Liver (tissue), 9 donors: ENCODE measurements around the gene CBFA2T3. TPM values are rescaled to one million over a fixed set of nuclear protein-coding genes. Genes with fewer than 3 reads are reported as not detected.

ENCODE experiments used
- DNase-seq: peaks from one replicate; pipeline ENCODE4 v3.0.0-alpha.2; 2017; ENCODE audit warnings: low spot score
- H3K27ac ChIP-seq, 2 donors: one replicate each; pipeline ENCODE4 v1.7.0; 2013; ENCODE audit warnings: inconsistent platforms in 2 of 2, low read length in 2 of 2, control low read depth in 1 of 2, low read depth in 1 of 2, mild to moderate bottlenecking in 1 of 2
- H3K27me3 ChIP-seq, 4 donors: one replicate each; pipeline versions ENCODE4 v1.6.1 to v1.7.0; 2013; ENCODE audit warnings: low read length in 3 of 4, inconsistent platforms in 1 of 4, mild to moderate bottlenecking in 1 of 4, moderate library complexity in 1 of 4; ENCODE audit not compliant: control insufficient read depth in 4 of 4, insufficient read depth in 4 of 4
- H3K36me3 ChIP-seq, 4 donors: one replicate each; pipeline versions ENCODE4 v1.6.1 to v1.7.0; 2013; ENCODE audit warnings: low read length in 3 of 4, mild to moderate bottlenecking in 3 of 4, low read depth in 1 of 4, moderate library complexity in 1 of 4; ENCODE audit not compliant: control insufficient read depth in 4 of 4, insufficient read depth in 3 of 4
- H3K4me1 ChIP-seq, 4 donors: one replicate each; pipeline versions ENCODE4 v1.6.1 to v1.7.0; 2013; ENCODE audit warnings: low read length in 3 of 4, mild to moderate bottlenecking in 3 of 4, moderate library complexity in 1 of 4; ENCODE audit not compliant: control insufficient read depth in 4 of 4, insufficient read depth in 4 of 4
- H3K4me3 ChIP-seq, 3 donors: one replicate each; pipeline versions ENCODE4 v1.6.1 to v1.7.0; 2013; ENCODE audit warnings: low read length in 3 of 3, control low read depth in 1 of 3, low read depth in 1 of 3, mild to moderate bottlenecking in 1 of 3
- H3K9ac ChIP-seq, 2 donors: one replicate each; pipeline ENCODE4 v1.7.0; 2013; ENCODE audit warnings: low read length in 2 of 2, mild to moderate bottlenecking in 2 of 2, moderate library complexity in 2 of 2, control low read depth in 1 of 2, low read depth in 1 of 2
- H3K9me3 ChIP-seq, 4 donors: one replicate each; pipeline versions ENCODE4 v1.6.1 to v1.7.0; 2013; ENCODE audit warnings: low read length in 3 of 4; ENCODE audit not compliant: control insufficient read depth in 4 of 4
- EGR1 ChIP-seq, 2 donors: IDR thresholded peaks; 2 replicates each; pipeline ENCODE4 v1.6.1; 2016 to 2018; ENCODE audit warnings: antibody characterized with exemption in 2 of 2, low read depth in 2 of 2
- FOXA1 ChIP-seq: IDR thresholded peaks from 2 replicates; pipeline ENCODE4 v1.6.1; 2016; ENCODE audit warnings: antibody characterized with exemption
- FOXA2 ChIP-seq: IDR thresholded peaks from 2 replicates; pipeline ENCODE4 v1.6.1; 2016; ENCODE audit warnings: antibody characterized with exemption
- GABPA ChIP-seq, 2 donors: IDR thresholded peaks in 1 of 2; conservative IDR thresholded peaks in 1 of 2; 2 replicates each; pipeline ENCODE4 v1.6.1; 2016; ENCODE audit warnings: antibody characterized with exemption in 2 of 2, mild to moderate bottlenecking in 1 of 2, moderate library complexity in 1 of 2
- HNF4A ChIP-seq, 2 donors: conservative IDR thresholded peaks; 2 replicates each; pipeline ENCODE4 v1.6.1; 2016; ENCODE audit warnings: antibody characterized with exemption in 2 of 2, mild to moderate bottlenecking in 2 of 2
- HNF4G ChIP-seq: IDR thresholded peaks from 2 replicates; pipeline ENCODE4 v1.6.1; 2016; ENCODE audit warnings: antibody characterized with exemption
- JUND ChIP-seq, 2 donors: IDR thresholded peaks; 2 replicates each; pipeline ENCODE4 v1.6.1; 2016; ENCODE audit warnings: antibody characterized with exemption in 2 of 2
- NR2F2 ChIP-seq: IDR thresholded peaks from 2 replicates; pipeline ENCODE4 v1.6.1; 2016; ENCODE audit warnings: antibody characterized with exemption
- RAD21 ChIP-seq, 2 donors: IDR thresholded peaks; 2 replicates each; pipeline ENCODE4 v1.6.1; 2016; ENCODE audit warnings: antibody characterized with exemption in 2 of 2, mild to moderate bottlenecking in 2 of 2
- RXRA ChIP-seq, 2 donors: IDR thresholded peaks; 2 replicates each; pipeline ENCODE4 v1.6.1; 2017 to 2018; ENCODE audit warnings: antibody characterized with exemption in 2 of 2, mild to moderate bottlenecking in 1 of 2
- SP1 ChIP-seq: IDR thresholded peaks from 2 replicates; pipeline ENCODE4 v1.6.1; 2018; ENCODE audit warnings: antibody characterized with exemption, mild to moderate bottlenecking
- TAF1 ChIP-seq: conservative IDR thresholded peaks from 2 replicates; pipeline ENCODE4 v1.6.1; 2016; ENCODE audit warnings: antibody characterized with exemption, mild to moderate bottlenecking
- YY1 ChIP-seq: IDR thresholded peaks from 2 replicates; pipeline ENCODE4 v1.6.1; 2016; ENCODE audit warnings: antibody characterized with exemption, mild to moderate bottlenecking
- WGBS: extraction: QIAGEN DNeasy Blood & Tissue Kit; methylation state at CpG from one replicate; pipeline ENCODE4 v1.1.7; 2013; 5-methylcytosine and 5-hydroxymethylcytosine counted together
- polyA plus RNA-seq, 2 donors: library from polyadenylated mRNA; stranded (reverse) in 1 of 2; unstranded in 1 of 2; fragments of 200-250 nt in 1 of 2; fragments of >200 nt in 1 of 2; fragmentation: Nextera tagmentation in 1 of 2; extraction: Ambion mirVana in 1 of 2; gene quantifications; one replicate each; pipeline versions ENCODE4 v1.2.1 to v1.2.3, GENCODE V29; 2013 to 2015
- total RNA-seq, 2 donors: library from RNA; depleted of rRNA; stranded (reverse); fragments of >200 nt; gene quantifications; one replicate each; pipeline ENCODE4 v1.2.3, GENCODE V29; 2014
- TF ChIP-seq, protein P1 (sequence below): IDR thresholded peaks from 2 replicates; pipeline ENCODE4 v1.6.1; 2016; ENCODE audit warnings: antibody characterized with exemption
- TF ChIP-seq, protein P2 (sequence below): IDR thresholded peaks from 2 replicates; pipeline ENCODE4 v1.6.1; 2016; ENCODE audit warnings: antibody characterized with exemption
- TF ChIP-seq, protein P3 (sequence below): fragments of 150-350 bp; IDR thresholded peaks from 2 replicates; pipeline ENCODE4 v1.5.1; 2017; ENCODE audit warnings: improper control_type of control experiment, low read depth, low read length; ENCODE audit not compliant: missing input control
- TF ChIP-seq, protein P4 (sequence below): IDR thresholded peaks from 2 replicates; pipeline ENCODE4 v1.6.1; 2016; ENCODE audit warnings: antibody characterized with exemption, mild to moderate bottlenecking
- TF ChIP-seq, protein P5 (sequence below): IDR thresholded peaks from 2 replicates; pipeline ENCODE4 v1.6.1; 2016; ENCODE audit warnings: antibody characterized with exemption
- donor health status: healthy.
- donor health status: healthy.
- donor health status: healthy.
- donor health status: healthy.
- donor health status: healthy.

CBFA2T3 gene
- total and polyA plus RNA-seq, 4 donors, result 1.4 to 4.5 (median 3.1) TPM

DNA sequence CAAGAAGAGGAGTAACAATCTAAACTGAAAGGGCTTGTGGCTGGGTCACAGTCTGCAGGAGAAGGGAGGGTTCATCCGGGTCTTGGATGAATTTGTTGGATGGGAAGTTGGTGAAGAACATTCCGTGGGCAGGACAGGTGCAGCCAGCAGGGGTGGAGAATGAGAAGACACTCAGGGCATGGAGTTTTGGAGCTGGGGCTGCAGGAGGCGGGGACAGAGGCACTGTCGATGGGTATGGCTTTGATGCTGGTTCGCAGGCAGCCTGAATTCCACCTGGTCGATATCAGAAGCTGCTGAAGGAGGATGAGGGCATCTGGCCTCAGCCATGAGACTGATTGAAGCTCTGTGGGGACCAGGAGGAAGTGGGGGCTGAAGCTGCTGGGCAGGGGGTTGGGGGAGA, 36.1 kb upstream of the CBFA2T3 start:
- H3K27me3 ChIP-seq, result no peaks in the 10 kb centered on the region
- no peak overlapping the region for H3K9ac ChIP-seq
- TF ChIP-seq, protein P1, sequence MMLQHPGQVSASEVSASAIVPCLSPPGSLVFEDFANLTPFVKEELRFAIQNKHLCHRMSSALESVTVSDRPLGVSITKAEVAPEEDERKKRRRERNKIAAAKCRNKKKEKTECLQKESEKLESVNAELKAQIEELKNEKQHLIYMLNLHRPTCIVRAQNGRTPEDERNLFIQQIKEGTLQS, result no peak
- TF ChIP-seq FOXA2 (no peak), RXRA (IDR thresholded peaks at IDR 0.05) (no peak), NR2F2 (no peak), SP1 (no peak), JUND (IDR thresholded peaks at IDR 0.05) (no peak), TAF1 (no peak), YY1 (no peak), EGR1 (IDR thresholded peaks at IDR 0.05; ENCODE audit: low read depth in 2 of 2) (no peak), HNF4G (no peak), GABPA (IDR thresholded peaks at IDR 0.05 in 1 of 2, conservative IDR thresholded peaks at IDR 0.05 in 1 of 2) (no peak), RAD21 (IDR thresholded peaks at IDR 0.05) (no peak), HNF4A (conservative IDR thresholded peaks at IDR 0.05) (no peak)
- TF ChIP-seq, protein P2, sequence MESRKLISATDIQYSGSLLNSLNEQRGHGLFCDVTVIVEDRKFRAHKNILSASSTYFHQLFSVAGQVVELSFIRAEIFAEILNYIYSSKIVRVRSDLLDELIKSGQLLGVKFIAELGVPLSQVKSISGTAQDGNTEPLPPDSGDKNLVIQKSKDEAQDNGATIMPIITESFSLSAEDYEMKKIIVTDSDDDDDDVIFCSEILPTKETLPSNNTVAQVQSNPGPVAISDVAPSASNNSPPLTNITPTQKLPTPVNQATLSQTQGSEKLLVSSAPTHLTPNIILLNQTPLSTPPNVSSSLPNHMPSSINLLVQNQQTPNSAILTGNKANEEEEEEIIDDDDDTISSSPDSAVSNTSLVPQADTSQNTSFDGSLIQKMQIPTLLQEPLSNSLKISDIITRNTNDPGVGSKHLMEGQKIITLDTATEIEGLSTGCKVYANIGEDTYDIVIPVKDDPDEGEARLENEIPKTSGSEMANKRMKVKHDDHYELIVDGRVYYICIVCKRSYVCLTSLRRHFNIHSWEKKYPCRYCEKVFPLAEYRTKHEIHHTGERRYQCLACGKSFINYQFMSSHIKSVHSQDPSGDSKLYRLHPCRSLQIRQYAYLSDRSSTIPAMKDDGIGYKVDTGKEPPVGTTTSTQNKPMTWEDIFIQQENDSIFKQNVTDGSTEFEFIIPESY, result no peak
- TF ChIP-seq, protein P3, sequence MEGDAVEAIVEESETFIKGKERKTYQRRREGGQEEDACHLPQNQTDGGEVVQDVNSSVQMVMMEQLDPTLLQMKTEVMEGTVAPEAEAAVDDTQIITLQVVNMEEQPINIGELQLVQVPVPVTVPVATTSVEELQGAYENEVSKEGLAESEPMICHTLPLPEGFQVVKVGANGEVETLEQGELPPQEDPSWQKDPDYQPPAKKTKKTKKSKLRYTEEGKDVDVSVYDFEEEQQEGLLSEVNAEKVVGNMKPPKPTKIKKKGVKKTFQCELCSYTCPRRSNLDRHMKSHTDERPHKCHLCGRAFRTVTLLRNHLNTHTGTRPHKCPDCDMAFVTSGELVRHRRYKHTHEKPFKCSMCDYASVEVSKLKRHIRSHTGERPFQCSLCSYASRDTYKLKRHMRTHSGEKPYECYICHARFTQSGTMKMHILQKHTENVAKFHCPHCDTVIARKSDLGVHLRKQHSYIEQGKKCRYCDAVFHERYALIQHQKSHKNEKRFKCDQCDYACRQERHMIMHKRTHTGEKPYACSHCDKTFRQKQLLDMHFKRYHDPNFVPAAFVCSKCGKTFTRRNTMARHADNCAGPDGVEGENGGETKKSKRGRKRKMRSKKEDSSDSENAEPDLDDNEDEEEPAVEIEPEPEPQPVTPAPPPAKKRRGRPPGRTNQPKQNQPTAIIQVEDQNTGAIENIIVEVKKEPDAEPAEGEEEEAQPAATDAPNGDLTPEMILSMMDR, result no peak
- TF ChIP-seq, protein P4, sequence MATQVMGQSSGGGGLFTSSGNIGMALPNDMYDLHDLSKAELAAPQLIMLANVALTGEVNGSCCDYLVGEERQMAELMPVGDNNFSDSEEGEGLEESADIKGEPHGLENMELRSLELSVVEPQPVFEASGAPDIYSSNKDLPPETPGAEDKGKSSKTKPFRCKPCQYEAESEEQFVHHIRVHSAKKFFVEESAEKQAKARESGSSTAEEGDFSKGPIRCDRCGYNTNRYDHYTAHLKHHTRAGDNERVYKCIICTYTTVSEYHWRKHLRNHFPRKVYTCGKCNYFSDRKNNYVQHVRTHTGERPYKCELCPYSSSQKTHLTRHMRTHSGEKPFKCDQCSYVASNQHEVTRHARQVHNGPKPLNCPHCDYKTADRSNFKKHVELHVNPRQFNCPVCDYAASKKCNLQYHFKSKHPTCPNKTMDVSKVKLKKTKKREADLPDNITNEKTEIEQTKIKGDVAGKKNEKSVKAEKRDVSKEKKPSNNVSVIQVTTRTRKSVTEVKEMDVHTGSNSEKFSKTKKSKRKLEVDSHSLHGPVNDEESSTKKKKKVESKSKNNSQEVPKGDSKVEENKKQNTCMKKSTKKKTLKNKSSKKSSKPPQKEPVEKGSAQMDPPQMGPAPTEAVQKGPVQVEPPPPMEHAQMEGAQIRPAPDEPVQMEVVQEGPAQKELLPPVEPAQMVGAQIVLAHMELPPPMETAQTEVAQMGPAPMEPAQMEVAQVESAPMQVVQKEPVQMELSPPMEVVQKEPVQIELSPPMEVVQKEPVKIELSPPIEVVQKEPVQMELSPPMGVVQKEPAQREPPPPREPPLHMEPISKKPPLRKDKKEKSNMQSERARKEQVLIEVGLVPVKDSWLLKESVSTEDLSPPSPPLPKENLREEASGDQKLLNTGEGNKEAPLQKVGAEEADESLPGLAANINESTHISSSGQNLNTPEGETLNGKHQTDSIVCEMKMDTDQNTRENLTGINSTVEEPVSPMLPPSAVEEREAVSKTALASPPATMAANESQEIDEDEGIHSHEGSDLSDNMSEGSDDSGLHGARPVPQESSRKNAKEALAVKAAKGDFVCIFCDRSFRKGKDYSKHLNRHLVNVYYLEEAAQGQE, result no peak
- TF ChIP-seq, protein P5, sequence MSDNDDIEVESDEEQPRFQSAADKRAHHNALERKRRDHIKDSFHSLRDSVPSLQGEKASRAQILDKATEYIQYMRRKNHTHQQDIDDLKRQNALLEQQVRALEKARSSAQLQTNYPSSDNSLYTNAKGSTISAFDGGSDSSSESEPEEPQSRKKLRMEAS, result no peak
- H3K9me3 ChIP-seq, result no peaks in the 10 kb centered on the region
- DNase-seq, result no peak
- no peak overlapping the region for H3K27ac ChIP-seq
- H3K36me3 ChIP-seq, result no peaks in the 10 kb centered on the region
- no peaks in the 10 kb centered on the region for H3K4me1 ChIP-seq
- WGBS, result 68% methylated on average over 6 of the region's 6 CpGs
- H3K4me3 ChIP-seq, result no peak overlapping the region

DNA sequence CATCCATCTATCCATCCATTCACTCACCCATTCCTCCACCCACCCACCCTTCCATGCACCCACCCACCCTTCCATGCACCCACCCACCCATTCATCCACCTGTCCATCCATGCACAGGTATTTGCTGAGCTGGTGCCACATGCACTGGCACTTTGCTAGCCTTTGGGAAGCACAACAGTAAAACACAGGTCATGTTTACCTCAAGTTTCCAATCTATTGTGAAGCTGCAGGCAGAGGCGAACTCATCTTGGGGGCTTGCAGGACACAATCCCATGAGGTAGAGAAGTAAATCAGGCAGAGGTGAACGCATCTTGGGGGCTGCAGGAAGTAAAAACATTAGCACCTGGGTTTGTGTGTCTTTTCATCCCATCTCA, 35.6 kb upstream of the CBFA2T3 start:
- Histone ChIP-seq H3K9me3 (no peaks in the 10 kb centered on the region), H3K36me3 (no peaks in the 10 kb centered on the region), H3K27ac (no peak overlapping the region), H3K4me1 (no peaks in the 10 kb centered on the region), H3K9ac (no peak overlapping the region), H3K27me3 (no peaks in the 10 kb centered on the region), H3K4me3 (no peak overlapping the region)
- DNase-seq, result no peak
- whole genome bisulfite sequencing, result 67% methylated on average over 2 of the region's 2 CpGs
- TF ChIP-seq FOXA1 (no peak), RXRA (IDR thresholded peaks at IDR 0.05) (no peak)
